Measurements from ENCODE around the gene CENPVL3.
"Not testable (repeated sequence)": the region's sequence is repeated elsewhere in the genome, so short reads cannot be mapped to it uniquely, and the experiment has no call there.

The CENPVL3 gene

GRCh38 chrX:51618241-51619155 is at the start of gene CENPVL3:
Gene CENPVL3 (minus strand): TSS chrX:51618912. CDS start chrX:51618873, 39 bp downstream.
- not testable (repeated sequence) for H3K27ac Mint-ChIP-seq; H3K4me1 Mint-ChIP-seq (ENCODE audit: low read depth); H3K9me3 Mint-ChIP-seq; H3K4me3 Mint-ChIP-seq; H3K36me3 Mint-ChIP-seq (ENCODE audit: low read depth)
- peaks cover 43% of the 10 kb centered on the region for H3K27me3 Mint-ChIP-seq (ENCODE audit: low read depth)

- Mint-ChIP-seq H3K27me3 (ENCODE audit: low read depth) (peaks cover 3% of the 10 kb centered on the region), H3K36me3 (ENCODE audit: low read depth) (no peaks in the 10 kb centered on the region), H3K4me1 (ENCODE audit: low read depth) (peaks cover 4% of the 10 kb centered on the region), H3K4me3 (no peak overlapping the region), H3K9me3 (no peaks in the 10 kb centered on the region), H3K27ac (no peak overlapping the region)
Observed at GRCh38 chrX:51665981-51666380, 47.3 kb upstream of the CENPVL3 start.

- Mint-ChIP-seq H3K4me3 (no peak overlapping the region), H3K4me1 (ENCODE audit: low read depth) (no peaks in the 10 kb centered on the region), H3K9me3 (no peaks in the 10 kb centered on the region), H3K27ac (no peak overlapping the region), H3K36me3 (ENCODE audit: low read depth) (no peaks in the 10 kb centered on the region), H3K27me3 (ENCODE audit: low read depth) (peaks cover 9% of the 10 kb centered on the region)
Observed at GRCh38 chrX:51643377-51643776, 24.7 kb upstream of the CENPVL3 start.

- H3K27me3 Mint-ChIP-seq (ENCODE audit: low read depth) = peaks cover 9% of the 10 kb centered on the region
- H3K4me1 Mint-ChIP-seq (ENCODE audit: low read depth) = no peaks in the 10 kb centered on the region
- H3K36me3 Mint-ChIP-seq (ENCODE audit: low read depth) = no peaks in the 10 kb centered on the region
- H3K4me3 Mint-ChIP-seq = no peak overlapping the region
- H3K27ac Mint-ChIP-seq = no peak overlapping the region
- H3K9me3 Mint-ChIP-seq = no peaks in the 10 kb centered on the region
Observed at GRCh38 chrX:51641421-51642021, 22.8 kb upstream of the CENPVL3 start.

- not testable (repeated sequence) for H3K27ac Mint-ChIP-seq; H3K4me3 Mint-ChIP-seq; H3K36me3 Mint-ChIP-seq (ENCODE audit: low read depth); H3K27me3 Mint-ChIP-seq (ENCODE audit: low read depth); H3K9me3 Mint-ChIP-seq; H3K4me1 Mint-ChIP-seq (ENCODE audit: low read depth)
Observed at GRCh38 chrX:51636511-51636910, 17.8 kb upstream of the CENPVL3 start.

GRCh38 chrX:51614353-51615012 is 4.2 kb downstream of the CENPVL3 start:
- H3K27ac Mint-ChIP-seq = no peak overlapping the region
- peaks cover 24% of the 10 kb centered on the region for H3K27me3 Mint-ChIP-seq (ENCODE audit: low read depth)
- H3K4me3 Mint-ChIP-seq = no peak overlapping the region
- H3K36me3 Mint-ChIP-seq (ENCODE audit: low read depth) = no peaks in the 10 kb centered on the region
- H3K4me1 Mint-ChIP-seq (ENCODE audit: low read depth) = peaks cover 3% of the 10 kb centered on the region
- no peaks in the 10 kb centered on the region for H3K9me3 Mint-ChIP-seq

GRCh38 chrX:51608766-51609165 is 9.9 kb downstream of the CENPVL3 start:
- no peaks in the 10 kb centered on the region for H3K27me3 Mint-ChIP-seq (ENCODE audit: low read depth)

GRCh38 chrX:51608126-51608525 is 10.6 kb downstream of the CENPVL3 start:
- H3K9me3 Mint-ChIP-seq = no peaks in the 10 kb centered on the region
- no peaks in the 10 kb centered on the region for H3K36me3 Mint-ChIP-seq (ENCODE audit: low read depth)
- H3K4me3 Mint-ChIP-seq = no peak overlapping the region
- H3K27ac Mint-ChIP-seq = no peak overlapping the region
- no peaks in the 10 kb centered on the region for H3K27me3 Mint-ChIP-seq (ENCODE audit: low read depth)
- H3K4me1 Mint-ChIP-seq (ENCODE audit: low read depth) = peaks cover 5% of the 10 kb centered on the region

More at GRCh38 chrX:51608766-51609165, 9.9 kb downstream of the CENPVL3 start:
- H3K4me3 Mint-ChIP-seq = no peak overlapping the region
- H3K4me1 Mint-ChIP-seq (ENCODE audit: low read depth) = peaks cover 5% of the 10 kb centered on the region
- no peak overlapping the region for H3K27ac Mint-ChIP-seq
- no peaks in the 10 kb centered on the region for H3K9me3 Mint-ChIP-seq
- no peaks in the 10 kb centered on the region for H3K36me3 Mint-ChIP-seq (ENCODE audit: low read depth)

GRCh38 chrX:51606446-51606845 is 12.3 kb downstream of the CENPVL3 start:
- Mint-ChIP-seq H3K27me3 (ENCODE audit: low read depth) (no peaks in the 10 kb centered on the region), H3K27ac (no peak overlapping the region), H3K9me3 (no peaks in the 10 kb centered on the region), H3K36me3 (ENCODE audit: low read depth) (no peaks in the 10 kb centered on the region), H3K4me3 (no peak overlapping the region), H3K4me1 (ENCODE audit: low read depth) (peaks cover 5% of the 10 kb centered on the region)

- Mint-ChIP-seq H3K4me1 (ENCODE audit: low read depth) (no peaks in the 10 kb centered on the region), H3K4me3 (no peak overlapping the region), H3K9me3 (no peaks in the 10 kb centered on the region), H3K36me3 (ENCODE audit: low read depth) (no peaks in the 10 kb centered on the region), H3K27me3 (ENCODE audit: low read depth) (peaks cover 3% of the 10 kb centered on the region), H3K27ac (no peak overlapping the region)
Observed at GRCh38 chrX:51598899-51599298, 19.8 kb downstream of the CENPVL3 start.

GRCh38 chrX:51571874-51572273 is 46.8 kb downstream of the CENPVL3 start:
- no peaks in the 10 kb centered on the region for H3K36me3 Mint-ChIP-seq (ENCODE audit: low read depth)
- H3K4me1 Mint-ChIP-seq (ENCODE audit: low read depth) = no peaks in the 10 kb centered on the region
- H3K4me3 Mint-ChIP-seq = no peak overlapping the region
- no peak overlapping the region for H3K27ac Mint-ChIP-seq
- H3K9me3 Mint-ChIP-seq = no peaks in the 10 kb centered on the region
- no peaks in the 10 kb centered on the region for H3K27me3 Mint-ChIP-seq (ENCODE audit: low read depth)

- H3K4me1 Mint-ChIP-seq (ENCODE audit: low read depth) = no peaks in the 10 kb centered on the region
- no peaks in the 10 kb centered on the region for H3K9me3 Mint-ChIP-seq
- H3K4me3 Mint-ChIP-seq = no peak overlapping the region
- H3K27me3 Mint-ChIP-seq (ENCODE audit: low read depth) = no peaks in the 10 kb centered on the region
- no peak overlapping the region for H3K27ac Mint-ChIP-seq
- H3K36me3 Mint-ChIP-seq (ENCODE audit: low read depth) = no peaks in the 10 kb centered on the region
Observed at GRCh38 chrX:51569561-51569960, 49.2 kb downstream of the CENPVL3 start.

GRCh38 chrX:51568586-51568985 is 50.1 kb downstream of the CENPVL3 start:
- Mint-ChIP-seq H3K4me1 (ENCODE audit: low read depth) (no peaks in the 10 kb centered on the region), H3K4me3 (no peak overlapping the region), H3K27me3 (ENCODE audit: low read depth) (no peaks in the 10 kb centered on the region), H3K27ac (no peak overlapping the region), H3K9me3 (no peaks in the 10 kb centered on the region), H3K36me3 (ENCODE audit: low read depth) (no peaks in the 10 kb centered on the region)
